ENCODE results near the gene PISD.

- TF ChIP-seq, protein P1, sequence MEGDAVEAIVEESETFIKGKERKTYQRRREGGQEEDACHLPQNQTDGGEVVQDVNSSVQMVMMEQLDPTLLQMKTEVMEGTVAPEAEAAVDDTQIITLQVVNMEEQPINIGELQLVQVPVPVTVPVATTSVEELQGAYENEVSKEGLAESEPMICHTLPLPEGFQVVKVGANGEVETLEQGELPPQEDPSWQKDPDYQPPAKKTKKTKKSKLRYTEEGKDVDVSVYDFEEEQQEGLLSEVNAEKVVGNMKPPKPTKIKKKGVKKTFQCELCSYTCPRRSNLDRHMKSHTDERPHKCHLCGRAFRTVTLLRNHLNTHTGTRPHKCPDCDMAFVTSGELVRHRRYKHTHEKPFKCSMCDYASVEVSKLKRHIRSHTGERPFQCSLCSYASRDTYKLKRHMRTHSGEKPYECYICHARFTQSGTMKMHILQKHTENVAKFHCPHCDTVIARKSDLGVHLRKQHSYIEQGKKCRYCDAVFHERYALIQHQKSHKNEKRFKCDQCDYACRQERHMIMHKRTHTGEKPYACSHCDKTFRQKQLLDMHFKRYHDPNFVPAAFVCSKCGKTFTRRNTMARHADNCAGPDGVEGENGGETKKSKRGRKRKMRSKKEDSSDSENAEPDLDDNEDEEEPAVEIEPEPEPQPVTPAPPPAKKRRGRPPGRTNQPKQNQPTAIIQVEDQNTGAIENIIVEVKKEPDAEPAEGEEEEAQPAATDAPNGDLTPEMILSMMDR (IDR thresholded peaks at IDR 0.05) = no peak
- no peak for TF ChIP-seq POLR2A (IDR thresholded peaks at IDR 0.05)
These were observed 78.0 kb downstream of the PISD start for GRCh38 chr22:31583861-31584485.

Measured in uterus (tissue), 2 donors.